T47D (cell line): ENCODE data around the gene ANKUB1.

Experiments
- DNase-seq, 2 experiments: peaks; one replicate each; pipeline versions ENCODE4 v3.0.0 to v3.0.0-alpha.2; 2011 to 2012; ENCODE audit warnings: low read depth in 1 of 2, low spot score in 1 of 2
- JUND ChIP-seq: IDR thresholded peaks from 2 replicates; pipeline ENCODE4 v1.6.1; 2012; ENCODE audit warnings: low read depth
- in situ Hi-C: cut with HindIII; loops from 2 replicates; pipeline ENCODE4 v1.10.0; 2016; ENCODE audit warnings: low sequenced_read_pairs, low pct_unique_long_range_greater_than_20kb

Gene ANKUB1

DNA sequence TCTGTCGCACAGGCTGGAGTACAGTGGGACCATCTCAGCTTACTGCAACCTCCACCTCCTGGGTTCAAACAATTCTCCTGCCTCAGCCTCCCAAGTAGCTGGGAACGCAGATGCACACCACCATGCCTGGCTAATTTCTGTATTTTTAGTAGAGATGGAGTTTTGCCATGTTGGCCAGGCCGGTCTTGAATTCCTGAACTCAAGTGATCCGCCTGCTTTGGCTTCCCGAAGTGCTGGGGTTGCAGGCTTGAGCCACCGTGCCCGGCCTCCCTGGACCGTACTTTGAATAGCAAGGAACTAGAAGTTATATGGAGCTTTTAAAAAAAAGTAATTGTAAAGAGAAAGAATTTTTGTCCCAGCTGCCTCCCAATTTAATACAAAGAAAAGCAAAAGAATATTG lies 8.3 kb upstream of the ANKUB1 start:
- DNase-seq, result no peak
- in situ Hi-C loops, result no loop called here
- TF ChIP-seq JUND, result no peak

DNA sequence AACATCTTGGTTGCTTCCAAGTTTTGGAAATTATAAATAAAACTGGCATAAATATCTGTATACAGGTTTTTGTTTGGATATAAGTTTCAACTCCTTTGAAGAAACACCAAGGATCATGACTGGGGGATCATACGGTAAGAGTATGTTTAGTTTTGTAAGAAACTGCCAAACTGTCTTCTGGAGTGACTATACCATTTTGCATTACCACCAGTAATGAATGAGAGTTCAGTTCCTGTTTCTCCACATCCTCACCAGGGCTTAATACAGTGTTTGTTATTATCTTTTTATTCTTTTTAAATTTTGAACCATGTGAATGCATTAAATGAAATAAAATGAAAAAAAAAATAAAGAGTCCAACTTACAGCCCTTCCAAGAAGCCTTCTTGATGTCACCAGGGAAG lies 3.7 kb upstream of the ANKUB1 start:
- no peak for DNase-seq
- no peak for TF ChIP-seq JUND
- in situ Hi-C loops, result no loop called here

DNA sequence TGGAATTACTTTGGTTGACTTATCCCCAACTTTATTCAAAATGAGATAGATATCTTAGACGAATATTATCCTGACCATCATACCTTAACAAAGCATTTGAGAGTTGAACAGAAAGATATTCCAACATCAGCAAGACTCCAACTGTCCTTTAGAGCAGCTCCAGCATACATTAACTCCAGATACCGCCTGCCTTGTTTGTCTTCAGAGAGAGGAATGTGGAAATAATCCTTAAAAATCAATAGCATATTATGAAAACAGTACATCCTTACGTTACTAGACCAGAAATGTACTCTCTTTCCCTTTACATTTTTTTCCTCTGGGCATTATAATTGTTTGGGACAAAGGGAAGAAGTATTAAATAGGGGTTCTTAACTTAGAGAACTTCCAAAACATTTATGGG lies 1.7 kb downstream of the ANKUB1 start:
- no peak for DNase-seq
- TF ChIP-seq JUND, result no peak
- in situ Hi-C loops, result no loop called here

GRCh38 chr3:149790268-149790667 lies 2.1 kb downstream of the ANKUB1 start:
- TF ChIP-seq JUND, result no peak
- DNase-seq, result no peak
- in situ Hi-C loops, result no loop called here

GRCh38 chr3:149784064-149784704 lies 8.2 kb downstream of the ANKUB1 start:
- TF ChIP-seq JUND, result no peak
- DNase-seq, result no peak
- in situ Hi-C loops, result no loop called here

DNA sequence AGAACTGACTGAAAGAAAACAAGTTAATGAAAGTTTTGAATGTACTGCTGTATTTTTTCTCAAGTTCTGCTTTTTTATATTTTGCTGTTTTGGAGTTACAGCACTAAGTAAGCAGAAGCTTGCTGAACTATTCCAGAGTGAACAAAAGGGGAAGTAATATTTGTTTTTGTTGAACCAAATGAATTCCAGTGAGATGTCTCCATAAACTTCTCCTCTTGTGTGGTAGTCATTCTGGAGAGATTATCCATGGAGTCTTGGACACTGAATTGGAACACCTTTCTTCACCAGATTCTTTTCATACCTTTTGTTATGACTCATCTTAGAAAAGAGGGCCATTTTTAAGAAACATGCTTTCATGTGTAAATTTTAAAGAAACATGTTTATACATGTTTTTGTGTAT lies 8.8 kb downstream of the ANKUB1 start:
- DNase-seq, result peak in 1 of 2 experiments; percentile 34
- TF ChIP-seq JUND, result no peak
- in situ Hi-C loops, result no loop called here

DNA sequence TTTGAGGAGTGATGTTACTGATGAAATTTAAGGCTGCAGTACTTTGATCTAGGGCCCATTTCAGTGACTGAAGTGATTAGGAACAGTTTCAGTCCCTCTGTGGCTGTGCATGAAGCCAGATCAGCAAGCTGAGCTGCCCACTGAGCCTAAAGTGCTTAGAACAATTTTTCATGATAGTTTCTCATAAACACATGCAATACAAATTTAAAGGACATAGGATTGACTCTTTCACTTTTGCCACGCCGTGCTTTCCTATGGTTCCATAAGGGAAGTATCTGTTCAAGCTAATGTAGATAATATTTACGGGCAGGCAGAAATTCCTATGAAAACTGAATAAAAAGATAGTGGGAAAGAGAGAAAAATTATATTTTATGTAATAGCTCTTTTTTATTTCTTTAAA lies 10.6 kb downstream of the ANKUB1 start:
- DNase-seq, result no peak
- TF ChIP-seq JUND, result no peak
- in situ Hi-C loops, result no loop called here

DNA sequence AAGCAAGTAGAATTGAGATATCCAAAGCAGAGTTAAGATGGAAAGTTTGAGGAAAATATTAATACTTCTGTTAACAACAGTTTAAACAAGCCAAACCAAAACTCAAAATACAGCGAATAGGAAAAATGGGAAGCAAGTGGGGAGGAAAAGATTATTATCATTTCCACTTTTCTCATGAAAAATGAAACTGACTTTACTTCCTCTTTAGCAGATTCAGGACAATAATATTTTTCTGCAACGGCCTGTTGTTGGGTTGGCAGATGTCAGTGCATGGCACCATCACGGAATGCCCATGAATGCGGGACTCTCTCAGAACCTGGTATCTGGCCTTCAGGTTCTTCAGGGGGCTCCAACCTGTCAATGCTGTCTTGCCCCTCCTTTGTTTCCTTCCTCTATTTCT lies 11.1 kb downstream of the ANKUB1 start:
- DNase-seq, result no peak
- no peak for TF ChIP-seq JUND
- in situ Hi-C loops, result no loop called here

DNA sequence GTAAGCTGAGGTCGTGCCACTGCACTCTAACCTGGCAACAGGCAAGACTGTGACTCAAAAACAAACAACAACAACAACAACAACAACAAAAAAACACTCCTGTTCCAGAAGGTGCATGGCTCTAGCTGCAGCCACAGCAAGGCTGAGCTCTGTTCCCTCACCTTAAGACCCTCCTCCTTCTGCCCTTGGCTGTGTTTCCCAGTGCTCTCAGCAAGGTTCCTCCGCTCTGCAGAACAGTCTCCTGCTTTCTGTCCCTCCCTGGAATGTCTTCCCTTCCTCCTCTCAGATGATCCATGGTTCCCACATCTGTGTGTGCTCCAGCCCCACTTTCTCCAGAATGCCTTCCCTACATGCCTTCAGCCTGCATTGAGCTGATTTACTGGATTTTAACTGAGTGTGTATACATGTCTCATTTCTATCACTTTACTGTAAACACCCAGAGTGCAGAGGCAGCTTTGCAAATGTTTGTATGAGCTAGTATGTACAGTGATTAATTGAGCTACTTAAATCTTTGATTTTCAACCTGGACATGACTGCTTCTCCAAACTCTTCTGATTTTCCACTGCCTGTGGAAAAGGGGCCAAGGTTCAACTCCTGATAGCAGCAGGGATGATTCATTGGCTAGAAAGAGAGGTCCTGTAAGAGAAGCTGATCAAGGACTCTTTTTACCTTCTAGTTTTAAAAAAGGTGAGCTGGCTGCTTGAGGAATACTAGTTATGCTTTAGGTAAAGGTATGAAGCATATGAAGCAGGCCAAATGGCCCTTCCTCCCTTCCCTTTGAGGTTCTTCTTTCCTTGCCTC lies 14.7 kb downstream of the ANKUB1 start:
- in situ Hi-C loops, result no loop called here
- no peak for TF ChIP-seq JUND
- DNase-seq, result no peak

GRCh38 chr3:149776170-149776569 lies 16.2 kb downstream of the ANKUB1 start:
- TF ChIP-seq JUND, result no peak
- in situ Hi-C loops, result no loop called here

GRCh38 chr3:149772861-149773260 lies 19.5 kb downstream of the ANKUB1 start:
- DNase-seq, result no peak
- no peak for TF ChIP-seq JUND
- in situ Hi-C loops, result no loop called here

More at GRCh38 chr3:149776170-149776569, 16.2 kb downstream of the ANKUB1 start:
- DNase-seq, result no peak

GRCh38 chr3:149771652-149772271 lies 20.6 kb downstream of the ANKUB1 start:
- in situ Hi-C loops, result no loop called here

GRCh38 chr3:149770246-149770645 lies 22.1 kb downstream of the ANKUB1 start:
- no peak for TF ChIP-seq JUND
- in situ Hi-C loops, result no loop called here
- DNase-seq, result no peak

More at GRCh38 chr3:149771652-149772271, 20.6 kb downstream of the ANKUB1 start:
- peak; percentile 49 to 67 for DNase-seq
- TF ChIP-seq JUND, result no peak
